ENCODE data around the gene FOXP3. TPM values are rescaled to one million over a fixed set of nuclear protein-coding genes. Genes with fewer than 3 reads are reported as not detected.

FOXP3 gene
- total RNA-seq, 1 experiment from 2014 or later = 0.15 TPM

GRCh38 chrX:49269767-49270248, 5.3 kb upstream of the FOXP3 start, which contains the start of gene PPP1R3F:
Gene PPP1R3F (plus strand): TSS chrX:49269793. CDS start chrX:49269870, 77 bp downstream.
- no TSS peak for BruUV-seq (replicated peaks)
- RAD21 ChIA-PET (ENCODE audit: low non-redundant PET in 1 of 2, low total read pairs in 2 of 2, uncharacterized antibody in 2 of 2, unreplicated experiment in 2 of 2) = no interaction called here
- H2AFZ ChIP-seq (ENCODE audit: low read depth, low read length, poor library complexity, severe bottlenecking) = no peak within 1 kb of the TSS

More at GRCh38 chrX:49269767-49270248, 5.3 kb upstream of the FOXP3 start, which contains the start of gene PPP1R3F:
- H3K9me2 ChIP-seq (ENCODE audit: insufficient read depth) = no peaks in the 10 kb centered on the region
- H3K4me3 ChIP-seq (replicated peaks in 1 of 2; ENCODE audit: low read depth in 1 of 2, low read length in 2 of 2) = peak within 1 kb of the TSS; percentile 61 to 66
- TF ChIP-seq EZH2phosphoT487 (IDR thresholded peaks at IDR 0.05; ENCODE audit: borderline replicate concordance) (no peak), ZFX (IDR thresholded peaks at IDR 0.05) (peak; percentile 38; the same call in 1 of the 2 replicates), SP1 (IDR thresholded peaks at IDR 0.05; ENCODE audit: low read depth) (no peak), CEBPB (IDR thresholded peaks at IDR 0.05; ENCODE audit: low read depth) (no peak), SIN3A (IDR thresholded peaks at IDR 0.05; ENCODE audit: low read depth) (no peak), POLR2AphosphoS5 (IDR thresholded peaks at IDR 0.05; ENCODE audit: low read depth, low read length) (no peak), SRF (IDR thresholded peaks at IDR 0.05; ENCODE audit: low read depth) (no peak), POLR2A (IDR thresholded peaks at IDR 0.05; ENCODE audit: borderline replicate concordance, extremely low read depth, insufficient read depth, insufficient read length) (no peak), ATF3 (IDR thresholded peaks at IDR 0.05) (no peak), YY1 (IDR thresholded peaks at IDR 0.05; ENCODE audit: extremely low read depth, insufficient replicate concordance, low read depth, low read length) (peak; percentile 55), CTCF (IDR thresholded peaks at IDR 0.05 in 2 of 3, conservative IDR thresholded peaks at IDR 0.05 in 1 of 3; ENCODE audit: borderline replicate concordance in 1 of 3, insufficient read depth in 1 of 3, low read depth in 2 of 3, low read length in 2 of 3) (no peak), EGR1 (IDR thresholded peaks at IDR 0.05; ENCODE audit: low read depth) (no peak), CBX3 (IDR thresholded peaks at IDR 0.05; ENCODE audit: low read depth) (no peak), ZBTB33 (IDR thresholded peaks at IDR 0.05; ENCODE audit: extremely low read depth, insufficient replicate concordance, low read length) (no peak)
- DNase-seq (ENCODE audit: low read depth, low spot score) (no peak), ATAC-seq (peak; percentile 12)
- peak within 1 kb of the TSS; percentile 68 for H3K9ac ChIP-seq (ENCODE audit: low read length)
- no peaks in the 10 kb centered on the region for H4K20me1 ChIP-seq (ENCODE audit: insufficient read depth)
- CTCF ChIA-PET = interaction anchor here (1.0 kb wide), 1 partner anchor 22 kb away, joined by 4 read pairs; no protein-coding TSS in a partner anchor
- H3K4me1 ChIP-seq (ENCODE audit: control insufficient read depth in 1 of 2, insufficient read depth in 2 of 2, low read length in 2 of 2) = peaks cover 8 to 24% of the 10 kb centered on the region in 2 experiments
- H3K4me2 ChIP-seq (ENCODE audit: low read length) = peak within 1 kb of the TSS; percentile 79
- H3K27ac ChIP-seq (ENCODE audit: low read depth, low read length) = peak within 1 kb of the TSS; percentile 74
- H3K36me3 ChIP-seq (ENCODE audit: control insufficient read depth in 1 of 2, insufficient read depth in 2 of 2, low read length in 2 of 2) = no peaks in the 10 kb centered on the region
- H3K27me3 ChIP-seq (ENCODE audit: insufficient read depth, low read length) = no peaks in the 10 kb centered on the region
- intact Hi-C loops (cut with micrococcal nuclease) = loop anchor here (2.0 kb wide), 1 partner anchor 79 kb away; no protein-coding TSS in a partner anchor
- peaks cover 3% of the 10 kb centered on the region; the same call in 1 of the 2 replicates for H3K79me2 ChIP-seq (ENCODE audit: insufficient read depth, low read length)
- no peaks in the 10 kb centered on the region for H3K9me3 ChIP-seq (ENCODE audit: control insufficient read depth in 1 of 2, insufficient read depth in 1 of 2, low read depth in 1 of 2, low read length in 2 of 2)
- POLR2A ChIA-PET = interaction anchor here (1.0 kb wide), 2 partner anchors 79 to 85 kb away, joined by 4 to 12 read pairs; no protein-coding TSS in a partner anchor

All from HCT116 (cell line).